Measurements from ENCODE around the gene UBALD1. TPM values are rescaled to one million over a fixed set of nuclear protein-coding genes. Genes with fewer than 3 reads are reported as not detected.

The UBALD1 gene
- total and polyA plus RNA-seq, 9 of the 15 experiments (the other 6 are each of a cell fraction or from before 2014, with no cell fraction given) = 1.3 to 38.0 (median 6.2) TPM; not detected in 2

DNA sequence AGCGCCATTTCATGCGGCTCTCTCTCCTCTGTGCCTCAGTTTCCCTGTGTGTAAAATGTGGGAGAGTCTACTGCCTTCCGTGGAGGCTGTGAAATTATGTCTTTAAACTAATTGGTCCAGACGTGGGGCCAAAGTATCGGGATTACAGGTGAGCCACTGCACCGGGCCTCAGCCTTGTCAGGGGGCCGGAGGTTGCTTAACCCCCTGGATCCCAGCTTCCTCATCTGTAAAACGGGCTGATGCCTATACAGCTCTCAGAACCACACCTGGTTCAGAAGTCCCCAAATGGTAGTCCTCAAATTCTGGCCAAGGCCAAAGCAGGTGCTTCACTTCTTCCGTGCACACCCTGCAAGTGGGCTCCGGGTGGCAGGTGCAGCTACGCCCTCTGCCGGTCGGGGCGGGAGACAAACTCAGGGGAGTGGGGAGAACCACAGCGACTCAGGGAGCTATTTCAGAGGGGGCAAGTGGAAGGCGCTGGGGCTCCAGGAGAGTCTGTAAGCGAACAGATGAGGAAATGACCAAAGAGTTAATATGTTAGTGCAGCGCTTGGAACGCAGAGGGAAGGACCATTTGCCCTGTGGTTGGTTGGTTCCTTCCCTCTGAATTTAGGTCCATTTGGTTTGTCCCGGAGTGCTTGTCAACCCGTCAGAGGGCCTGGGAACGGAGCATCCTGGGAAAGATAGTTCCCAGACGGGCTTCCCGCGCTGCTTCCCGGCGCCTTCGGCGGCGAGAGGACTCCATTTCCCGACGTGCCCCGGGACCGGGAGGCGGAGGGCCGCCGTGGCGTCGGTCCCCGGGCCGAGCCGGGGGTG, 9.5 kb upstream of the UBALD1 start, which contains the start of gene MGRN1 (continued):
- TF ChIP-seq ARID1B (IDR thresholded peaks at IDR 0.05) = peak; percentile 34; the same call in 1 of the 2 replicates
- TF ChIP-seq GABPB1 (CRISPR knock-in tag; IDR thresholded peaks at IDR 0.05) = peak; percentile 38
- no peak for TF ChIP-seq NR2F6 (CRISPR knock-in tag; IDR thresholded peaks at IDR 0.05)
- no peak for TF ChIP-seq IFI16 (CRISPR knock-in tag; IDR thresholded peaks at IDR 0.05)
- TF ChIP-seq, protein P1, sequence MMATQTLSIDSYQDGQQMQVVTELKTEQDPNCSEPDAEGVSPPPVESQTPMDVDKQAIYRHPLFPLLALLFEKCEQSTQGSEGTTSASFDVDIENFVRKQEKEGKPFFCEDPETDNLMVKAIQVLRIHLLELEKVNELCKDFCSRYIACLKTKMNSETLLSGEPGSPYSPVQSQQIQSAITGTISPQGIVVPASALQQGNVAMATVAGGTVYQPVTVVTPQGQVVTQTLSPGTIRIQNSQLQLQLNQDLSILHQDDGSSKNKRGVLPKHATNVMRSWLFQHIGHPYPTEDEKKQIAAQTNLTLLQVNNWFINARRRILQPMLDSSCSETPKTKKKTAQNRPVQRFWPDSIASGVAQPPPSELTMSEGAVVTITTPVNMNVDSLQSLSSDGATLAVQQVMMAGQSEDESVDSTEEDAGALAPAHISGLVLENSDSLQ (IDR thresholded peaks at IDR 0.05) = peak; percentile 85
- TF ChIP-seq RBM39 (optimal IDR thresholded peaks at IDR 0.05; ENCODE audit: low read depth, low read length) = peak; percentile 74
- no peak for TF ChIP-seq MCM2 (IDR thresholded peaks at IDR 0.05; ENCODE audit: low read depth)
- TF ChIP-seq ATF7 (IDR thresholded peaks at IDR 0.05) = peak; percentile 100
- 0 out of 2 replicates have a peak, but pooled peaks have one; percentile 35 for TF ChIP-seq SMARCA5 (IDR thresholded peaks at IDR 0.05)
- no peak for TF ChIP-seq TAF15 (IDR thresholded peaks at IDR 0.05; ENCODE audit: low read depth, low read length)
- TF ChIP-seq POLR2AphosphoS5 (IDR thresholded peaks at IDR 0.05; ENCODE audit: control insufficient read depth, insufficient read depth, low read depth, low read length) = no peak
- no peak for TF ChIP-seq PTTG1 (tag; IDR thresholded peaks at IDR 0.05; ENCODE audit: low read depth)
- peak; percentile 58 to 60; a peak in 3 of 4 replicates for TF ChIP-seq NRF1 (conservative IDR thresholded peaks at IDR 0.05 in 1 of 2, IDR thresholded peaks at IDR 0.05 in 1 of 2)
- TF ChIP-seq, protein P2, sequence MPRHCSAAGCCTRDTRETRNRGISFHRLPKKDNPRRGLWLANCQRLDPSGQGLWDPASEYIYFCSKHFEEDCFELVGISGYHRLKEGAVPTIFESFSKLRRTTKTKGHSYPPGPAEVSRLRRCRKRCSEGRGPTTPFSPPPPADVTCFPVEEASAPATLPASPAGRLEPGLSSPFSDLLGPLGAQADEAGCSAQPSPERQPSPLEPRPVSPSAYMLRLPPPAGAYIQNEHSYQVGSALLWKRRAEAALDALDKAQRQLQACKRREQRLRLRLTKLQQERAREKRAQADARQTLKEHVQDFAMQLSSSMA (CRISPR knock-in tag; IDR thresholded peaks at IDR 0.05) = no peak
- TF ChIP-seq, protein P3, sequence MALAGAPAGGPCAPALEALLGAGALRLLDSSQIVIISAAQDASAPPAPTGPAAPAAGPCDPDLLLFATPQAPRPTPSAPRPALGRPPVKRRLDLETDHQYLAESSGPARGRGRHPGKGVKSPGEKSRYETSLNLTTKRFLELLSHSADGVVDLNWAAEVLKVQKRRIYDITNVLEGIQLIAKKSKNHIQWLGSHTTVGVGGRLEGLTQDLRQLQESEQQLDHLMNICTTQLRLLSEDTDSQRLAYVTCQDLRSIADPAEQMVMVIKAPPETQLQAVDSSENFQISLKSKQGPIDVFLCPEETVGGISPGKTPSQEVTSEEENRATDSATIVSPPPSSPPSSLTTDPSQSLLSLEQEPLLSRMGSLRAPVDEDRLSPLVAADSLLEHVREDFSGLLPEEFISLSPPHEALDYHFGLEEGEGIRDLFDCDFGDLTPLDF (CRISPR knock-in tag; IDR thresholded peaks at IDR 0.05) = peak; percentile 81
- TF ChIP-seq ILK (tag; IDR thresholded peaks at IDR 0.05; ENCODE audit: borderline replicate concordance, low read depth) = no peak
- TF ChIP-seq, protein P4, sequence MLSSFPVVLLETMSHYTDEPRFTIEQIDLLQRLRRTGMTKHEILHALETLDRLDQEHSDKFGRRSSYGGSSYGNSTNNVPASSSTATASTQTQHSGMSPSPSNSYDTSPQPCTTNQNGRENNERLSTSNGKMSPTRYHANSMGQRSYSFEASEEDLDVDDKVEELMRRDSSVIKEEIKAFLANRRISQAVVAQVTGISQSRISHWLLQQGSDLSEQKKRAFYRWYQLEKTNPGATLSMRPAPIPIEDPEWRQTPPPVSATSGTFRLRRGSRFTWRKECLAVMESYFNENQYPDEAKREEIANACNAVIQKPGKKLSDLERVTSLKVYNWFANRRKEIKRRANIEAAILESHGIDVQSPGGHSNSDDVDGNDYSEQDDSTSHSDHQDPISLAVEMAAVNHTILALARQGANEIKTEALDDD (IDR thresholded peaks at IDR 0.05) = no peak
